Activated CD8-positive, alpha-beta memory T cell treated with anti-CD3 and anti-CD28 coated beads, Interleukin-2, amount 10 ng/mL, durations not matched to agents 7 days and 5 days (primary cell): ENCODE results near the gene ZNF578. TPM values are rescaled to one million over a fixed set of nuclear protein-coding genes. Genes with fewer than 3 reads are reported as not detected.
"Not testable (repeated sequence)": the region's sequence is repeated elsewhere in the genome, so short reads cannot be mapped to it uniquely, and the experiment has no call there.

Experiments
- ATAC-seq: fragments of 150-1000 bp; cut with Tn5 transposase; one replicate; pipeline ENCODE4 v1.10.0; 2021; ENCODE audit warnings: moderate library complexity
- CTCF ChIA-PET: fragments of 350-600 bp; sonication (Branson Sonifier 250); formaldehyde crosslinking; loops from one replicate; lab custom pipeline; 2021; ENCODE audit warnings: antibody characterized with exemption; lab: Charles Lee
- DNase-seq: peaks from one replicate; pipeline ENCODE4 v3.0.0-alpha.2; 2020
- H3K27ac Mint-ChIP-seq: one replicate; pipeline ENCODE4 v1.8.0; 2021; ENCODE audit warnings: mild to moderate bottlenecking, mixed read lengths
- H3K27me3 Mint-ChIP-seq: one replicate; pipeline ENCODE4 v1.8.0; 2021; ENCODE audit warnings: mixed read lengths
- H3K36me3 Mint-ChIP-seq: one replicate; pipeline ENCODE4 v1.8.0; 2021; ENCODE audit warnings: mild to moderate bottlenecking, mixed read lengths
- H3K4me1 Mint-ChIP-seq: one replicate; pipeline ENCODE4 v1.8.0; 2021; ENCODE audit warnings: mixed read lengths
- H3K4me3 Mint-ChIP-seq: one replicate; pipeline ENCODE4 v1.8.0; 2021; ENCODE audit warnings: mild to moderate bottlenecking, moderate library complexity, mixed read lengths
- H3K9me3 Mint-ChIP-seq: one replicate; pipeline ENCODE4 v1.8.0; 2022; ENCODE audit warnings: low read depth, mixed read lengths
- total RNA-seq, 2 experiments: library from RNA; stranded (reverse); gene quantifications; one replicate each; pipeline ENCODE4 v1.2.3, GENCODE V29; 2021

Gene ZNF578
- total RNA-seq, 2 experiments from 2014 or later: 1.8 to 1.9 TPM

DNA sequence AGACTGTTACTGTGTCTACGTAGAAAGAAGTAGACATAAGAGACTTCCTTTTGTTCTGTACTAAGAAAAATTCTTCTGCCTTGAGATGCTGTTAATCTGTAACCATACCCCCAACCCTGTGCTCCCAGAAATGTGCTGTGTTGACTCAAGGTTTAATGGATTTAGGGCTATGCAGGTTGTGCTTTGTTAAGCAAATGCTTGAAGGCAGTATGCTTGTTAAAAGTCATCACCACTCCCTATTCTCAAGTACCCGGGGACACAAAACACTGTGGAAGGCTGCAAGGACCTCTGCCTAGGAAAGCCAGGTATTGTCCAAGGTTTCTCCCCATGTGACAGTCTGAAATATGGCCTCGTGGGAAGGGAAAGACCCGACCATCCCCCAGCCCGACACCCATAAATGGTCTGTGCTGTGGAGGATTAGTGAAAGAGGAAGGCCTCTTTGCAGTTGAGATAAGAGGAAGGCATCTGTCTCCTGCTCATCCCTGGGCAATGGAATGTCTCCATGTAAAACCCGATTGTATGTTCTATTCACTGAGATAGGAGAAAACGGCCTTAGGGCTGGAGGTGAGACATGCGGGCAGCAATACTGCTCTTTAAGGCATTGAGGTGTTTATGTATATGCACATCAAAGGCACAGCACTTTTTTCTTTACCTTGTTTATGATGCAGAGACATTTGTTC is 32.3 kb downstream of the ZNF578 start:
- ATAC-seq, H3K4me1 Mint-ChIP-seq, H3K36me3 Mint-ChIP-seq, H3K4me3 Mint-ChIP-seq, DNase-seq, H3K27ac Mint-ChIP-seq, CTCF ChIA-PET, H3K27me3 Mint-ChIP-seq: not testable (repeated sequence)
- peaks cover 15% of the 10 kb centered on the region for H3K9me3 Mint-ChIP-seq

GRCh38 chr19:52492201-52492993 is 39.0 kb downstream of the ZNF578 start:
- no peak overlapping the region for H3K27ac Mint-ChIP-seq
- H3K9me3 Mint-ChIP-seq: peaks cover 19% of the 10 kb centered on the region
- peaks cover 8% of the 10 kb centered on the region for H3K36me3 Mint-ChIP-seq
- H3K27me3 Mint-ChIP-seq: no peaks in the 10 kb centered on the region
- H3K4me3 Mint-ChIP-seq: no peak overlapping the region
- ATAC-seq: no peak
- peak; percentile 43 for DNase-seq
- CTCF ChIA-PET: no interaction called here
- peaks cover 2% of the 10 kb centered on the region for H3K4me1 Mint-ChIP-seq

DNA sequence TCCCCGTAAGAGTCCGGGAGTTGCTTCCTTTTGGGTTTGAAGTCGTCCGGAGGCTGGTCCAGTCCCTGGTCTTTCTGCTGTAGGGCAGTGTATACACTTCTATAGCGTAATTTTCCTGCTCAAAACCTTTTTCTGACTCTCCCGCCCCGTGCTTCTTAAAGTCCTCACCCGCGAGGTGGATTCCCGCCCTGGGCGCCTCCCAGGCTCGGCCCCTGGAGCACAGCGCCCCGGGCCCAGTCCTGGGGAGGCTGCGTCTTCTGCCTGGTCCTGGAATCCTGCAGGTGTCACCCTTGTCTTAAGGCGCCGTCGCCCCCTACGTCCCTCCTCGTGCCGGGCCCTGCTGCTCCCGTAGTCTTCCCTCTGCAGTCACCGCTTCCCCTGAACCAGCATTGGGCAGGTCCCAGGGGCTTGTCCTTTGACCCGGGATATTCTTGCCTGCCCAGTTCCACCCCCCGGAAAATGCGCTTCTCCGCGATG is 39.7 kb downstream of the ZNF578 start:
- no peak overlapping the region for H3K27ac Mint-ChIP-seq
- CTCF ChIA-PET: no interaction called here
- H3K4me3 Mint-ChIP-seq: no peak overlapping the region

GRCh38 chr19:52494518-52494917 is 41.2 kb downstream of the ZNF578 start:
- Mint-ChIP-seq H3K9me3 (peaks cover 23% of the 10 kb centered on the region), H3K27me3 (no peaks in the 10 kb centered on the region), H3K4me1 (peaks cover 2% of the 10 kb centered on the region), H3K4me3 (no peak overlapping the region), H3K27ac (no peak overlapping the region), H3K36me3 (peaks cover 10% of the 10 kb centered on the region)
- DNase-seq (no peak), ATAC-seq (no peak)
- CTCF ChIA-PET: no interaction called here

More for the DNA sequence above, 39.7 kb downstream of the ZNF578 start:
- no peaks in the 10 kb centered on the region for H3K27me3 Mint-ChIP-seq
- H3K36me3 Mint-ChIP-seq: peaks cover 8% of the 10 kb centered on the region
- peaks cover 2% of the 10 kb centered on the region for H3K4me1 Mint-ChIP-seq
- ATAC-seq (peak; percentile 42), DNase-seq (no peak)
- peaks cover 20% of the 10 kb centered on the region for H3K9me3 Mint-ChIP-seq

GRCh38 chr19:52498571-52498970 is 45.2 kb downstream of the ZNF578 start:
- CTCF ChIA-PET: interaction anchor here (0.6 to 1.1 kb wide), 2 partner anchors 10 to 190 kb away, joined by 4 read pairs; no protein-coding TSS in a partner anchor
- no peak for DNase-seq
- Mint-ChIP-seq H3K4me1 (no peaks in the 10 kb centered on the region), H3K4me3 (no peak overlapping the region), H3K27me3 (no peaks in the 10 kb centered on the region), H3K9me3 (peaks cover 16% of the 10 kb centered on the region), H3K27ac (no peak overlapping the region), H3K36me3 (peaks cover 7% of the 10 kb centered on the region)
- no peak for ATAC-seq

GRCh38 chr19:52500474-52500873 is 47.1 kb downstream of the ZNF578 start:
- DNase-seq, H3K36me3 Mint-ChIP-seq, ATAC-seq, H3K27ac Mint-ChIP-seq, H3K4me3 Mint-ChIP-seq, H3K4me1 Mint-ChIP-seq, CTCF ChIA-PET, H3K27me3 Mint-ChIP-seq: not testable (repeated sequence)
- peaks cover 20% of the 10 kb centered on the region for H3K9me3 Mint-ChIP-seq

GRCh38 chr19:52500991-52501390 is 47.6 kb downstream of the ZNF578 start:
- ATAC-seq, CTCF ChIA-PET, H3K27me3 Mint-ChIP-seq, H3K4me1 Mint-ChIP-seq, H3K4me3 Mint-ChIP-seq, DNase-seq, H3K36me3 Mint-ChIP-seq, H3K27ac Mint-ChIP-seq: not testable (repeated sequence)
- peaks cover 20% of the 10 kb centered on the region for H3K9me3 Mint-ChIP-seq

- no peak for ATAC-seq
- Mint-ChIP-seq H3K27ac (no peak overlapping the region), H3K4me1 (no peaks in the 10 kb centered on the region), H3K4me3 (no peak overlapping the region), H3K9me3 (peaks cover 18% of the 10 kb centered on the region), H3K36me3 (peaks cover 11% of the 10 kb centered on the region), H3K27me3 (no peaks in the 10 kb centered on the region)
- CTCF ChIA-PET: no interaction called here
- DNase-seq: no peak
These were observed 53.9 kb downstream of the ZNF578 start for GRCh38 chr19:52507266-52507665.

DNA sequence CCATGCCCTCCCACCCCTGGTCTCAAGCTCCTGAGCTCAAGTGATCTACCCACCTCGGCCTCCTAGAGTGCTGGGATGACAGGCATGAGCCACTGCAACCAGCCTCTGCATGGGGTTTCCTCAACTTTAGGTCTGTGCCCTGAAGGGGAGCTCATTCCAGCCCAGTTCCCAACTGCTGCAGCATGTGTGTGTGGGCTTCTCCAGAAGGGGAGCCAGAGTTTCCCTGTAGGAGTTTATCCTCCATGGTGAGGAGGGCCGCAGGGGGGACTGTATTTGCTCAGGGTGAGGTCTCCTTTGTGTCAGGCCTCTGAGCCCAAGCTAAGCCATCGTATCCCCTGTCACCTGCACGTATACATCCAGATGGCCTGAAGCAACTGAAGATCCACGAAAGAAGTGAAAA is 62.8 kb downstream of the ZNF578 start:
- Mint-ChIP-seq H3K36me3 (peaks cover 14% of the 10 kb centered on the region), H3K4me1 (peaks cover 4% of the 10 kb centered on the region), H3K27ac (no peak overlapping the region), H3K27me3 (no peaks in the 10 kb centered on the region), H3K9me3 (peaks cover 30% of the 10 kb centered on the region), H3K4me3 (no peak overlapping the region)
- DNase-seq (no peak), ATAC-seq (no peak)
- CTCF ChIA-PET: no interaction called here

DNA sequence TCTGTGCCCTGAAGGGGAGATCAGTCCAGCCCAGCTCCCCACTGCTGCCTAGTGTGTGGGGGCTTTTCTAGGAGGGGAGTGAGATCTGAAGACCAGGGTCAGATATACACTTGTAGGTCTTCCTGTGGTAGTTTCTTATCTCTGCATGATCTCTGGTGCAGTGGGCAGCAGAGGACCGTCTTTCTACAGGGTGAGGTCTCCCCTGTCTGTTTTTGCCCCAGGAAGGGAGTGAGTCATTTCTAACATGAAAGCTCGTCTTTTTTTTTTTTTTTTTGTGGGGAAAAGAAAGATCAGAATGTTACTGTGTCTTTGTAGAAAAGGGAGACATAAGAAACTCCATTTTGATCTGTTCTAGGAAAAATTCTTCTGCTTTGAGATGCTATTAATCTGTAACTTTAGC is 65.3 kb downstream of the ZNF578 start:
- Mint-ChIP-seq H3K27ac (no peak overlapping the region), H3K9me3 (peaks cover 23% of the 10 kb centered on the region), H3K4me1 (peaks cover 4% of the 10 kb centered on the region), H3K36me3 (peaks cover 17% of the 10 kb centered on the region), H3K4me3 (no peak overlapping the region), H3K27me3 (no peaks in the 10 kb centered on the region)
- ATAC-seq (no peak), DNase-seq (no peak)
- CTCF ChIA-PET: no interaction called here

- Mint-ChIP-seq H3K9me3 (peaks cover 20% of the 10 kb centered on the region), H3K36me3 (peaks cover 17% of the 10 kb centered on the region)
- H3K4me3 Mint-ChIP-seq, CTCF ChIA-PET, H3K4me1 Mint-ChIP-seq, H3K27ac Mint-ChIP-seq, H3K27me3 Mint-ChIP-seq, DNase-seq, ATAC-seq: not testable (repeated sequence)
These were observed 65.8 kb downstream of the ZNF578 start for GRCh38 chr19:52519175-52519574.

- H3K36me3 Mint-ChIP-seq: peaks cover 17% of the 10 kb centered on the region
- H3K9me3 Mint-ChIP-seq: peaks cover 18% of the 10 kb centered on the region
- no peaks in the 10 kb centered on the region for H3K27me3 Mint-ChIP-seq
- peaks cover 4% of the 10 kb centered on the region for H3K4me1 Mint-ChIP-seq
- no peak overlapping the region for H3K4me3 Mint-ChIP-seq
- ATAC-seq (no peak), DNase-seq (no peak)
- CTCF ChIA-PET: no interaction called here
- H3K27ac Mint-ChIP-seq: no peak overlapping the region
These were observed 66.7 kb downstream of the ZNF578 start for GRCh38 chr19:52520013-52520412.

- no peak for ATAC-seq
These were observed 69.2 kb downstream of the ZNF578 start for GRCh38 chr19:52522551-52522950.

GRCh38 chr19:52524086-52524485 is 70.7 kb downstream of the ZNF578 start:
- peaks cover 25% of the 10 kb centered on the region for H3K36me3 Mint-ChIP-seq
- no peak for DNase-seq
- no peak overlapping the region for H3K4me3 Mint-ChIP-seq
- H3K9me3 Mint-ChIP-seq: peaks cover 16% of the 10 kb centered on the region
- CTCF ChIA-PET: no interaction called here
- no peaks in the 10 kb centered on the region for H3K27me3 Mint-ChIP-seq
- no peak for ATAC-seq
- H3K4me1 Mint-ChIP-seq: peaks cover 16% of the 10 kb centered on the region
- H3K27ac Mint-ChIP-seq: no peak overlapping the region

More at GRCh38 chr19:52522551-52522950, 69.2 kb downstream of the ZNF578 start:
- no peak overlapping the region for H3K4me3 Mint-ChIP-seq
- peaks cover 17% of the 10 kb centered on the region for H3K36me3 Mint-ChIP-seq
- CTCF ChIA-PET: no interaction called here
- H3K4me1 Mint-ChIP-seq: peaks cover 10% of the 10 kb centered on the region
- no peak for DNase-seq
- no peak overlapping the region for H3K27ac Mint-ChIP-seq
- H3K27me3 Mint-ChIP-seq: no peaks in the 10 kb centered on the region
- H3K9me3 Mint-ChIP-seq: peaks cover 14% of the 10 kb centered on the region
